ENCODE data around the gene CPLX4. TPM values are rescaled to one million over a fixed set of nuclear protein-coding genes. Genes with fewer than 3 reads are reported as not detected.
A peak's percentile ranks its signal among the peaks of the same experiment; 100 is the strongest.
"Not testable (repeated sequence)": the region's sequence is repeated elsewhere in the genome, so short reads cannot be mapped to it uniquely, and the experiment has no call there.

The CPLX4 gene
- total and polyA plus RNA-seq, 2 donors (not counting 1 experiment from before 2014, with no cell fraction given) = not detected

DNA sequence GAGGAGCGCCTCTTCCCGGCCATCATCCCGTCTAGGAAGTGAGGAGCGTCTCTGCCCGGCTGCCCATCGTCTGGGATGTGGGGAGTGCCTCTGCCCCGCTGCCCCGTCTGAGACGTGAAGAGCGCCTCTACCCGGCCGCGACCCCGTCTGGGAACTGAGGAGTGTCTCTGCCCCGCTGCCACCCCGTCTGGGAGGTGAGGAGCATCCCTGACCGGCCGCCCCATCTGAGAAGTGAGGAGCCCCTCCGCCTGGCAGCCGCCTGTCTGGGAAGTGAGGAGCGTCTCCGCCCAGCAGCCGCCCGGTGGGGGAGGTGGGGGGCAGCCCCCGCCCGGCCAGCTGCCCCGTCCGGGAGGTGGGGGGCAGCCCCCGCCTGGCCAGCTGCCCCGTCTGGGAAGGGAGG is 63.0 kb downstream of the CPLX4 start:
- H3K4me3 ChIP-seq (replicated peaks in 1 of 4; ENCODE audit: control extremely low read depth in 1 of 4, insufficient read depth in 1 of 4, low read depth in 3 of 4, low read length in 4 of 4); DNase-seq (ENCODE audit: low read depth in 2 of 2); H3K4me1 ChIP-seq (ENCODE audit: control insufficient read depth, extremely low read depth, insufficient read depth, low read length); H3K27ac ChIP-seq (ENCODE audit: insufficient read depth, low read length); H3K36me3 ChIP-seq (ENCODE audit: control insufficient read depth, insufficient read depth, low read length); H3K79me2 ChIP-seq (ENCODE audit: control insufficient read depth, insufficient read depth, low read length); H4K20me1 ChIP-seq (ENCODE audit: control insufficient read depth, extremely low read depth, insufficient read depth, low read length); H3K9me3 ChIP-seq (ENCODE audit: control insufficient read depth, insufficient read depth, low read depth, low read length); H3K27me3 ChIP-seq (ENCODE audit: control insufficient read depth, insufficient read depth, low read length); H3K4me2 ChIP-seq (ENCODE audit: extremely low read depth, insufficient read depth, low read length); H2AFZ ChIP-seq (ENCODE audit: low read length); H3K9ac ChIP-seq (ENCODE audit: insufficient read depth, low read length): not testable (repeated sequence)

DNA sequence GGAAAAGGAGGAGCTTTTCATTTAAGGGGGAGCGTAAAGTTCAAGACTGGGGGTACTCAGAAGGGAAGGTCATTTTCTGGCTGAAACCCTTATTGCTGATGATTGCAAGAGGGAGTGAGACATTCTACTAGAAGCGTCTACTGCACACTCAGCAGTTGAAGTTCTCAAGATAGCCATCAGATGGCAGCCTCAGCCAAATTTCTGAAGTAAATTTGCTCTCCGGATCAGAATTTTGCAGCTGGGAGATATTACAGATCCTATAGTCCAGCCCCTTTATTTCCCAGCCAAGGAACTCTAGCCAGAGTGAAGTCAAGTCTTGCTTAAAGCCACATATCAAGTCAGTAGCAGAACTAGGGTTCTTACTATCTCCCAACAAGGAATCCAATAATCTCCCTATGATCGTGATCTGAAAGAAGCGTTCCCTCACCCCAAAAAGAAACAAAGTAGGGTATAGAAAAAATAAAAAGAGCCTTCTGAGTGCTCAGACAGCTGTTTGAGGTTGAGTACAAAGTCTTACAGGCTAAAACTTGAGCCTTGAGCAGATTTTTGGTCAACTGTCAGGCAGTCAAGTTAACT is 69.2 kb downstream of the CPLX4 start:
- H3K27me3 ChIP-seq (ENCODE audit: control insufficient read depth, insufficient read depth, low read length) = peaks cover 11% of the 10 kb centered on the region
- TF ChIP-seq, protein P1, sequence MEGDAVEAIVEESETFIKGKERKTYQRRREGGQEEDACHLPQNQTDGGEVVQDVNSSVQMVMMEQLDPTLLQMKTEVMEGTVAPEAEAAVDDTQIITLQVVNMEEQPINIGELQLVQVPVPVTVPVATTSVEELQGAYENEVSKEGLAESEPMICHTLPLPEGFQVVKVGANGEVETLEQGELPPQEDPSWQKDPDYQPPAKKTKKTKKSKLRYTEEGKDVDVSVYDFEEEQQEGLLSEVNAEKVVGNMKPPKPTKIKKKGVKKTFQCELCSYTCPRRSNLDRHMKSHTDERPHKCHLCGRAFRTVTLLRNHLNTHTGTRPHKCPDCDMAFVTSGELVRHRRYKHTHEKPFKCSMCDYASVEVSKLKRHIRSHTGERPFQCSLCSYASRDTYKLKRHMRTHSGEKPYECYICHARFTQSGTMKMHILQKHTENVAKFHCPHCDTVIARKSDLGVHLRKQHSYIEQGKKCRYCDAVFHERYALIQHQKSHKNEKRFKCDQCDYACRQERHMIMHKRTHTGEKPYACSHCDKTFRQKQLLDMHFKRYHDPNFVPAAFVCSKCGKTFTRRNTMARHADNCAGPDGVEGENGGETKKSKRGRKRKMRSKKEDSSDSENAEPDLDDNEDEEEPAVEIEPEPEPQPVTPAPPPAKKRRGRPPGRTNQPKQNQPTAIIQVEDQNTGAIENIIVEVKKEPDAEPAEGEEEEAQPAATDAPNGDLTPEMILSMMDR (conservative IDR thresholded peaks at IDR 0.05 in 1 of 2, IDR thresholded peaks at IDR 0.05 in 1 of 2; ENCODE audit: low read depth in 1 of 2, low read length in 2 of 2) = peak; percentile 81 to 89
- no peak for TF ChIP-seq EZH2 (IDR thresholded peaks at IDR 0.05; ENCODE audit: low read length, missing control alignments)
- no peak overlapping the region for H3K4me2 ChIP-seq (ENCODE audit: extremely low read depth, insufficient read depth, low read length)
- H3K9ac ChIP-seq (ENCODE audit: insufficient read depth, low read length) = no peak overlapping the region
- H3K4me1 ChIP-seq (ENCODE audit: control insufficient read depth, extremely low read depth, insufficient read depth, low read length) = no peaks in the 10 kb centered on the region
- no peaks in the 10 kb centered on the region for H3K36me3 ChIP-seq (ENCODE audit: control insufficient read depth, insufficient read depth, low read length)
- H3K4me3 ChIP-seq (replicated peaks in 1 of 4; ENCODE audit: control extremely low read depth in 1 of 4, insufficient read depth in 1 of 4, low read depth in 3 of 4, low read length in 4 of 4) = no peak overlapping the region
- H2AFZ ChIP-seq (ENCODE audit: low read length) = no peak overlapping the region
- DNase-seq (ENCODE audit: low read depth in 2 of 2) = peak; percentile 64 to 94
- H3K27ac ChIP-seq (ENCODE audit: insufficient read depth, low read length) = no peak overlapping the region
- no peaks in the 10 kb centered on the region for H3K9me3 ChIP-seq (ENCODE audit: control insufficient read depth, insufficient read depth, low read depth, low read length)
- H3K79me2 ChIP-seq (ENCODE audit: control insufficient read depth, insufficient read depth, low read length) = no peaks in the 10 kb centered on the region
- no peaks in the 10 kb centered on the region for H4K20me1 ChIP-seq (ENCODE audit: control insufficient read depth, extremely low read depth, insufficient read depth, low read length)

DNA sequence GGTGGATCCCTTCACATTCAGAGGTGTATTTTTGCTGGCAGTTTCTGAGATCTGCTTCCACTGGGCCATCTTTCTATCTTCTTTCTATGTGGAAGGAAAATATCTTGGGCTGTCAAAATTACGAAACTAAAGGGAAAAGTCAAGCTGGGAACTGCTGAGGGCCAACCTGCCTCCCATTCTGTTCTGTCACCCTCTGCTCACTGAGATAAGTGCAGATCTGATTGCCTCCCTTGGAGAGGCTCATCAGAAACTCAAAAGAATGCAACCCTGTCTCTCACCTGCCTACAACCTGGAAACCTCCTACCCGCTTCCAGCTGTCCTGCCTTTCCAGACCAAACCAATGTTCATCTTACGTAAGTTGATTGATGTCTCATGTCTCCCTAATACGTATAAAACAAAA is 71.7 kb downstream of the CPLX4 start:
- Histone ChIP-seq H3K27me3 (ENCODE audit: control insufficient read depth, insufficient read depth, low read length) (peaks cover 11% of the 10 kb centered on the region), H3K4me3 (replicated peaks in 1 of 4; ENCODE audit: control extremely low read depth in 1 of 4, insufficient read depth in 1 of 4, low read depth in 3 of 4, low read length in 4 of 4) (no peak overlapping the region)

More for the DNA sequence above, 71.7 kb downstream of the CPLX4 start:
- no peak overlapping the region for H2AFZ ChIP-seq (ENCODE audit: low read length)
- no peak for DNase-seq (ENCODE audit: low read depth in 2 of 2)
- no peak overlapping the region for H3K27ac ChIP-seq (ENCODE audit: insufficient read depth, low read length)
- no peaks in the 10 kb centered on the region for H3K36me3 ChIP-seq (ENCODE audit: control insufficient read depth, insufficient read depth, low read length)
- no peak for TF ChIP-seq EZH2 (IDR thresholded peaks at IDR 0.05; ENCODE audit: low read length, missing control alignments)
- TF ChIP-seq, protein P1 (conservative IDR thresholded peaks at IDR 0.05 in 1 of 2, IDR thresholded peaks at IDR 0.05 in 1 of 2; ENCODE audit: low read depth in 1 of 2, low read length in 2 of 2) = no peak
- no peak overlapping the region for H3K9ac ChIP-seq (ENCODE audit: insufficient read depth, low read length)
- no peak overlapping the region for H3K4me2 ChIP-seq (ENCODE audit: extremely low read depth, insufficient read depth, low read length)
- H3K9me3 ChIP-seq (ENCODE audit: control insufficient read depth, insufficient read depth, low read depth, low read length) = no peaks in the 10 kb centered on the region
- no peaks in the 10 kb centered on the region for H4K20me1 ChIP-seq (ENCODE audit: control insufficient read depth, extremely low read depth, insufficient read depth, low read length)
- no peaks in the 10 kb centered on the region for H3K4me1 ChIP-seq (ENCODE audit: control insufficient read depth, extremely low read depth, insufficient read depth, low read length)
- H3K79me2 ChIP-seq (ENCODE audit: control insufficient read depth, insufficient read depth, low read length) = no peaks in the 10 kb centered on the region

Other genes starting within 250 kb of the CPLX4 start
- gene SEC11C, start 178.8 kb downstream of the CPLX4 start, total RNA-seq = 14.4 and 16.3 TPM in 2 replicates
- gene SEC11C, start 178.8 kb downstream of the CPLX4 start, polyA plus RNA-seq = 12.5 and 13.4 TPM in 2 replicates
- not detected in 2 replicates for gene GRP, start 98.5 kb downstream of the CPLX4 start, total RNA-seq
- gene GRP, start 98.5 kb downstream of the CPLX4 start, polyA plus RNA-seq = not detected in 2 replicates
- gene RAX, start 45.2 kb downstream of the CPLX4 start, total RNA-seq = not detected in 2 replicates
- not detected in 2 replicates for gene RAX, start 45.2 kb downstream of the CPLX4 start, polyA plus RNA-seq
- 132 and 170 TPM in 2 replicates for gene LMAN1, start 40.6 kb upstream of the CPLX4 start, total RNA-seq
- 77.7 and 130 TPM in 2 replicates for gene LMAN1, start 40.6 kb upstream of the CPLX4 start, polyA plus RNA-seq